EH (cell line): Measurements from ENCODE around the gene HIPK1.
A peak's percentile ranks its signal among the peaks of the same experiment; 100 is the strongest.
"Not testable (repeated sequence)": the region's sequence is repeated elsewhere in the genome, so short reads cannot be mapped to it uniquely, and the experiment has no call there.

Experiments
- DNase-seq: peaks from one replicate; pipeline ENCODE4 v3.0.0-alpha.2; 2015; ENCODE audit warnings: low read depth

Gene HIPK1

DNA sequence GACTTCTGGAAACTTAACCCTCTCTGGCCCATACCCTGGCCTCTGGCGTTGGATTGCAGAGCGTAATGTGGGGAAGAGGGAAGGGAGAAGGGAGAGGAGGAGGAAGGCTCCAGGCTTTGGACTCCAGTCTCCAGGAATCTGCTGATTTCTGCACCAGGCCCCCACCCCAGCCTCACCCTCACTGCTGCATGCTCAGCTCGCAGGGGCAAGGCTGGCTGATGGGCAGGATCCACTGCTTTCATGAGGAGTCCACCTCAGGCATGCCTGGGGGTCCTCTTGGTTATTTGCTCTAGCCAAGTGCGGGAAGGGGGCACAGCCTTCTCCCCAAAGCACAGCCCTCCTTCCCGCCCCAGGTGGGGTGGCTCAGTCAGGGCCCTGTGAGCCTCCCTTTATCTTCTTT is 53.8 kb downstream of the HIPK1 start:
- DNase-seq, result no peak

DNA sequence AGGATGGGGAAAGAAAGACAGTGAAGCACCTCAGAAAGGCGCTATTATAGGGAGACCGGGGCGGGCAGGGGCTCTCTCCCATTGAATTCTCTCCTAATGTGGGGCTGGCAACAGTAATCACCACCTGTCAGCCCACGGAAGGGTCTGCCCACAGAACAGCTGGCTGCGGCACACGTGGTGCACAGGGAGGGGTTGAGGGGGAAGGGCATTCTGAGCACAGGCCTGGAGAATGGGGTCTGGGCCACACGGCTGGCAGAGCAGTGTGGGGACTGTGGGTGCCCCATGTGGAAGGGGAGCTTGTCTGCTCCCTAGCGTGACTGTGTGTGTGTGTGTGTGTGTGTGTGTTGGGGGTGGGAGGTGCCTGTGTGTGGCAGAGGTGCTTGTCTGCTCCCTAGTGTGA is 54.3 kb downstream of the HIPK1 start:
- no peak for DNase-seq

DNA sequence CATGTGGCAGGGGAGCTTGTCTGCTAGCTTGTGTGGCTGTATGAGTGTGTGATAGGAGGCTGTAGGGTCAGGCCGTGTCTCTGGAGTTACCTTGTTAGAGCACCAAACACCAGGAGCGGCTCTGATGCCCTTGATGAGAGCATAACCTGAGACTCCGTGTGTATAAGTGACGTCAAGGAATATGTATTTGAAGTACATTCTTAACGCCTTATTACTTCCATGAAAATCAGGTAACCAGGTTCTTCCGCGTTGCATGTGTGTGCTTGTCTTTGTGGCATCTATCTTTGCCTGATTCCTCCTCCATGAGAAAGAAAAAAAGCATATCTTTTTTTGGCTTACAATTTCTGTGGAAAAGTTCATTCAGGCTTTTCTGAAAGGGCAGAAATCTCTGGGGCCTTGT is 54.7 kb downstream of the HIPK1 start:
- DNase-seq, result no peak

DNA sequence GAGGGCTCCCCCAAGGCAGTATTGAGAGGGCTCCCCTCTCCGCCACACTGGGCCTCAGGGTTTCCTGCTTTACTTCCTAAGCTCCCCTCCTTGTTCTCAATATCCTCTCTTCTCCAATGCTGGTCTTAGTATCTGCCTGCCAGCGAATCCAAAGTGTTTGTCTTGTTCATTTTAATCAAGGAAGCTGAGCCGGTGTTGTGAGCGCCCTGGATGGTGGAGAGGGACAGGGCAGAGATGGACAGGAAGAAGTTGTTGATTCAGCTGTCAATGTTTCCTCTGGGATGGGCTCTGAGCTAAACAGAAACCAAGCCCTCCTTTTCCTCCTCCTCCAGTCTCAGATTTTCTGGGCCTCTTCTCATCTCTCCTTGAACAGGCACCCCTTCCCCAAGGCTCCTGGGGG is 55.6 kb downstream of the HIPK1 start:
- DNase-seq, result no peak

DNA sequence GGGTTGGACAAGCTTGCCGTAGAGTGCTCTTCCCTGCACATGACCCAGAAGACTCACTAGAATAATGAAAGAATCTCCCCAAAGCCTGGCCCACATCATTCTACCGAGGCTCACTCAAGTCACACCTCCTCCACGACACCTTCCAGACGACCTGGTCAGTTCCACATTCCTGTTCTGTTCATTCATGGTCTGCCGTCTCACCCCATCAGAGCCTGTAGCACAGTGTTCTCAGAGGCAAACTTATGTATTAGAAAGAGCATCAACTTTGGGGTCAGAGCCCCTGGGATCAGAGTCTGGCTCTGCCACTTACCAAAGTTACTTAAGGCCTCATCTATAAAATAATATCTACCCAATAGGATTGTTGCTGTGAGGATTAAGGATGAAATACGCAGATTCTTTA is 57.7 kb downstream of the HIPK1 start:
- DNase-seq, result no peak

DNA sequence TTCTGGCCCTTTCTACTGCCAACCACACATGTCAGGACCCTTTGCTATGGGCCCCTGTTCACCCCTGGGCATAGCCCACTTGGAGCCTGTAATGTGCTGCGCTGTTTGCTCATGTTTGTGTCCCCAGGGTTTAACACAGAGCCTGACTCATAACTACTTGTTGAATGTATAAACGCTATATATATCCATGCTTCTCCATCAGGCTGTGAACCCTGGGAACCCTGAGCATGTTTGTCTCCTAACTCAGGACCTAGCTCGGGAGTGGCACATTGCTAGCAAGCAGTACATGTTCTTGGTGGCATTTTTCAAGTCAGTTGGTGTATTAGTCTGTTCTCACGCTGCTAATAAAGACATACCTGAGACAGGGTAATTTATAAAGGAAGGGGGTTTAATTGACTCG is 58.1 kb downstream of the HIPK1 start:
- no peak for DNase-seq

DNA sequence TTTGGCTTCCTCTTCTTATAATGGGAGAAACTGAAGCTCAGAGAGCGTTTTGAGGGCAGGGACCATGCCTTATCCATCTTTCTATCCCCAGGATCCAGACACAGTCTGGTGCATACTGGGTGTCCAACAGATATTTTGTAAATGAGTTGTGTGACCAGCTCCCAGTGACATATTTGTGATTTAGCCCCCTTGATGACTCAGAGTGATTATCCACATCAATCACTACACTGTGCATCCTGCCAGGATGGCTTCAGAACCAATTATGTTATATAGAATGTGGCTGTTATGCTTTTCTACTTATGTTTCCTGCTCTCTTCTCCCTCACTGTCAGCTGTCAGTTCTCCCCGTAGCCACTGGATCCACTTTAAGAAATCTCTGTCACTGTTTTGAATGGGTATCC is 61.4 kb downstream of the HIPK1 start:
- no peak for DNase-seq

DNA sequence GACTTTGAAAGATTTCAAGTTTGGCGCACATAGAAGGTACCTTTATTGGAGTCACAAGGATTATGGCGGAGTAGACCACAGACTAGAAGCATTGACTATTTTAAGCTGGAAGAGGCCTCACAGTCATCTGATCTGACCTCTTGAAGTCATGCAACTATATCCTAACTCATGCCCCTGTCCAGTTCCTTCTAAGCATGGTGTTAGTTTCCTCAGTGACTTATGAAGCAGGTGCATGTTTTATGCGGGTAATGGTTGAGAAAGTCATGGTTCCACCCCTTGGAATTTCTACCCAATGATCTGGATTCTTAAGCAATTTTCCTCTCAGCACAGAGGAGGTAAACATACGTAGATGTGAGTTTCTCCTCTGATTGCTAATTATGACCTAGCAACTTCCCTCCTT is 61.8 kb downstream of the HIPK1 start:
- no peak for DNase-seq

DNA sequence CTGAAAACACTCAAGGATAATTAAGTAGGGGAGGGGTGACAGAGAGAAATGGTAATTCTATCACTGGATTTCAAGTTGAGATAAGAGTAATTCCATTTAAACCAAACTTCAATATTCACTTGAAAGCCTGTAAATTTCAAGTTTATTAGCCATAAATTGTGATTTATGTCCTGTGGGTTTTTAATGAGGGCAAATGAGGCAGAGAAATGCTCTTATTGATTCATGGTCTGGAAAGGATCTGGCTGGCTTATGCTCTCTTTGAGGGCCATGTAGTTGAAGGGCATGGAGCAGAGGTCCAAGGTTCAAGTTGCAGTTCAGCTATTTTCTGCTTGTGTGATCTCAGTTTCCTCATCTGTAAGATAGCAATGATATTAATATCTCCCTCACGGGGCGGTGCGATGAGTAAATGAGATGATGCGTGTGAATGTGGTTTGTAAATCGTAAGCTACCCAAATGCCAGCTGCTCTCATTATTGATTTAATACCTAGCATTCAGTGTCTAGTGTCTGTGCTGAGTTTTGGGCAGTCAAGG is 62.4 kb downstream of the HIPK1 start:
- no peak for DNase-seq

DNA sequence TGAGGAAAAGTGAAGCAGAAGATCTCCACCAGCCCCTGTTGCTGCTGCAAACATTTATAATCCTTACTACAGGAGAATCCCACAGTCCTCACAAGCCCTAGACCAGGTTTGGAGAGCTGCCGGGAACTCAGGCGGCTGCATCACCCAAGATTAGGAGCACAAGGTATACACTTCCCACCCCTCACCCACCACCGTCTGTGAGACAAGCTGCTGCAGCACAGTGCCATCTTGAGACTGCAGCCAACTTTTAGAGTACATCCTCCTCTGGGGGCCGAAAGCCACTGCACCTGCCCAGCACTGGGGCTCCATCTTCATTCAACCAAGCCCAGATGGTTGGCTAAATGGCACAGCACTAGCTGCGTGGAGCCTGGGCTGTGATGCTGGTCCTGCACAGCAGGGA is 63.9 kb downstream of the HIPK1 start:
- DNase-seq, result no peak

DNA sequence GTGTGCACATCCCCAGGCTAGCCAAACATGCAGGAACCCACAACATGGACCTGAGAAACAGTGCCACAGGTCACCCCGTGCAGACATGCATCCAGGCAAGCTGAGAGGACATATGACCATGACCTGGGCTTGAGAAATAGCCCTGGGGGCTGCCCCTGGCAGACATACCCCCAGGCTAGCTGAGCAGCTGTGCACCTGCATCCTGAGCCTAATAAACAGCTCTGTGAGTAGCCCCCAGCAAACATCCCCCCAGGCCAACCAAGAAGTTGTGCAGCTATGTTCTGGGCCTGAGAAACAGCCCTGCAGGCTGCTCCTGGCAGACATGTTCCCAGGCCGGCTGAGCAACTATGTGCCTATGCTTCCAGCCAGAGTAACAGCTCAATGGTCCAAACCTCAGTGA is 64.6 kb downstream of the HIPK1 start:
- no peak for DNase-seq

DNA sequence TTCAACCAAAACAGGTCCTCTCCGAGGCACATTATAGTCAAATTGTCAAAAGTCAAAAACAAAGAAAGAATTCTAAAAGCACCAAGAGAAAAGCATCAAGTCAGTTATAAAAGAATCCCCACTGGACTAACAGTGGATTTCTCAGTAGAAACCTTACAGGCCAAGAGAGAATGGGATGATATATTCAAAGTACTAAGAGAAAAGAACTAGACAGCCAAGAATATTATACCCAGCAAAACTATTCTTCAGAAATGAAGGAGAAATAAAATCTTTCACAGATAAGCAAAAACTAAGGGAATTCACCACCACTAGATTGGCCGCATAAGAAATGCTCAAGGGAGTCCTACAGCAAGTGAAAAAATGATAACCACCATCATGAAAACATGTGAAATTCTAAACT is 66.3 kb downstream of the HIPK1 start:
- no peak for DNase-seq

DNA sequence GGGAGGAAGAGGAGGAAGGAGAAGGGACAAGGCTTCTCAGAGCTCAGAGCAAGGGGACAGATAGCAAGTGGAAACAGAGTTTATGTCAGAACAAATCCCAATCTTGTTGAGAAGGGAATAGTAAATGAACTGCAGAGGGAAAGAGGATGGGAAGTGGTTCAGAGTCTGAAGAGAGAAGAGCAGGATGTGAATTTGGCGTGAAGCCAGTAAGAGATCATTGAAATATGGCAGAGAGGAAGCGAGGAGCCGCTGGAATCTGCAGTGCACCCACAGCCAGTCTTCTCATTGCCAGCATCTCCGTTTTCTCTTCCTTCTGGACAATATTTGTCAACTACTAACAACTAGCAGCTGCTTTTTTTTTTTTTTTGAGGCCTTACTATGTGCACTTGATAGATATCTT is 69.2 kb downstream of the HIPK1 start:
- DNase-seq, result peak; percentile 67

DNA sequence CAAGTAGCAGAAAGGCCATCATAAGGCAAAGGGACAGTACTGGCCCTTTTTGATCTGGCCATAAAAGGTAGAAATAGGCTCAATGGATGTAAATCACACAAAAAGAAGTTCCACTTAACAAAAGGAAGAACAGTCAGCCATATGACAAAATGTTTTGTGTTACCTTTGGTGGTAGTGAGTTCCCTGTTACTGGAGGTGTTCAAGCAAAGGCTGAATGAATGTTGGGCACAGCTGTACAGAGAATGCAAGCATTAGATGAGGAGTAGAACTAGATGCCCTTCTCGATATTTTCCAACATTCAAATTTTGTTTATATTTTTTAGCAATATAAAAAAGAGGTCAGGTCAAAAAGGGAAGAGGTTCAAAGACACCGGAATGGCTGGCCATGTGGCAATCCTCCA is 70.1 kb downstream of the HIPK1 start:
- DNase-seq, result no peak

DNA sequence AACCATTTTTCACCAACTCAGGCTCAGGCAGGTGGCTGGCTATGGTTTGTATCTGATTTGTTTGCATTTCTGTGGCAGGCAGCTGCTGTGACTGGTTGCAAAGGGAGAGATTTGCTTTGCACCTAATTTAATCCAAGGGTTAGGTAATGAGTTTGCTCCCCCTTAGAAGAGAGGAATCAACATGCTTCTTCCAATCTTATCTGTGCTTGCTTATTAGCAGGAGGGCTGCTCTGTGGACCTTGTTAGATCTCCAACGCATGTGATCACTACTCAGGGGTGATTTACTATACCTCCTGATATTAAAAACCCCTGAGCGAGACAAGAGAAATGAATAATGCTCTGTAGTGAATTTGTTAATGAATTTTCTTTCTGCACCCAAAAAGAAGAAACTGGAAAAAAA is 70.7 kb downstream of the HIPK1 start:
- DNase-seq, result no peak

DNA sequence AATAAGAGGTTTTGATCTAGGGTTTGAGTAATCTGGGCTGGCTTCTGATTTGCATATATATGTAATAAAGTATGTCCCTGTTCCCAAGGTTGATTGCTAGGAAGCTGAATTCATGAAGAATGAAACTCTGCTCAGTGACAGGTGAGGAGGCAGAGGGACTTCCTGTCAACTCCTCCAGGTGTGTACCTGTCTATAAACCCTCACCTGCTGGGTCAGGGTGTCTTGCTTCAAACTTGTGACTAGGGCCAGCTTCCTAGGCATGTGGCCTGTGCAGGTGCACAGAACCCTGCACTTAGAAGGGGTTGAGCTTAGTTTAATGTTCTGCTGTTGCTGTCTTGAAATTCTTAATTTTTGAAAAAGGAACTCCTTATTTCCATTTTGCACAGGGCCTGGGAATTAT is 71.3 kb downstream of the HIPK1 start:
- no peak for DNase-seq

DNA sequence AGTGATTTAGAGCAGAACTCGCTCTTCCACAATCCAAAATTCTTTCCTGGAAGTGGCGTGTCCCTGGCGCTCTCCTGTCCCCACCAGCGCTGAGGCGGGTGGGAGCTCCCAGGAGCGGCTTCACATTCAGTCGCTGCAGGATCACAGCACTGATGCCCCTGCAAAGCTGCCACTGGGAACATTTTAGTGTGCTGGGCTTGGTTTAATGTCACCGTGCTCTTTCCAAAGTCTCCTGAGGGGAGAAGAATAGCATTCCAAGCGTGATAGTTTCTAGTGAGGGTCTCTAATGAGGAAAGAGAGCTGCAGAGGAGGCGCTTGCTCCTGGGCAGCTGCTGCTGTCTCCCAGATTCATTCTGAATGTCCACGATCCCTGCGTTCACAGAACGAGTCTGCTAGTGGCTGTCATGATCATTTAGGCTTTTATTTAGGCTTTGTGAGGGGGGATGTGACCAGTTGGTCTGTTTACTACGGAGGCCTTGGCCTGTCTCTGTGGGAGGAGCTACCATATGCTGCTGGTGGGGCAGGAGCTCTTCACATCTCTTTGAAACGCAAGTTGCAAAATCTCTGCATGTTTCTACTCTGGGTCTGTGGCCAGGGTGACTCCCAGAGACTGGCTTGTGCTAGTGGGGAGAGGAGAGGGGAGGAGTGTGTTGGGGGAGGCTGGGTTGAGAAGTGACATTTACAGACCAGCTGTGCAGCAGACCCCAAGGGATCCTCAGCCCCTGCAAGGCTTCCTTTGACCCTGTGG is 73.5 kb downstream of the HIPK1 start:
- peak; percentile 59 for DNase-seq

DNA sequence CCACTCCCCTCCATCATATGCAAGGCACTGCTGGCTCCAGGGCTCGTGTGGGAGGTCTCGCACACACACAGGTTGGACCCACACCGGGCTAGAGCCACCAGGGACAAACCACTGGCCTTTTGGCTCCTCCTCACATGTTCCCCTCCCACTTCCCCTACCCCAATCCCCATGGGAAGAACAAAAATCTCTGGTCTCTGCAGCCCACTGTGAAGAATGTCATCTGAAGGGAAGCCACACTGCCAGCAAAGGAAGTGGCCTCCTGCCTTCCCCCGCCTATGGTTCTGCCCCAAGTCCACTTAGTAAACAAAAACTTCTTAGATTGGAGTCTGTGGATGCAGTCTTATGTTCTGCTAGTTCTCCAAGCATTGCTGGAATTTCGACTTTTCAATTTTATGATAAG is 74.3 kb downstream of the HIPK1 start:
- no peak for DNase-seq

DNA sequence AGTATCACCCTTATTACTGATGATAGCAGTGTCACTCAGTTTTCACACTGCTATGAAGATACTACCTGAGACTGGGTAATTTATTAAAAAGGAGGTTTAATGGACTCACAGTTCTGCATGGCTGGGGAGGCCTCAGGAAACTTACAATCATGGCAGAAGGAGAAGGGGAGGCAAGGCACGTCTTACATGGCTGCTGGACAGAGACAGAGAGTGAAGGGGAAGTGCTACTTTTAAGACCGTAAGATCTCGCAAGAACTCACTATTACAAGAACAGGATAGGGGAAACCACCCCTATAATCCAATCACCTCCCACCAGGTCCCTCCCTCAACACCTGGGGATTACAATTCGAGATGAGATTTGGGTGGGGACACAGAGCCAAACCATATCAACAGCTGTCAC is 77.7 kb downstream of the HIPK1 start:
- DNase-seq, result not testable (repeated sequence)

DNA sequence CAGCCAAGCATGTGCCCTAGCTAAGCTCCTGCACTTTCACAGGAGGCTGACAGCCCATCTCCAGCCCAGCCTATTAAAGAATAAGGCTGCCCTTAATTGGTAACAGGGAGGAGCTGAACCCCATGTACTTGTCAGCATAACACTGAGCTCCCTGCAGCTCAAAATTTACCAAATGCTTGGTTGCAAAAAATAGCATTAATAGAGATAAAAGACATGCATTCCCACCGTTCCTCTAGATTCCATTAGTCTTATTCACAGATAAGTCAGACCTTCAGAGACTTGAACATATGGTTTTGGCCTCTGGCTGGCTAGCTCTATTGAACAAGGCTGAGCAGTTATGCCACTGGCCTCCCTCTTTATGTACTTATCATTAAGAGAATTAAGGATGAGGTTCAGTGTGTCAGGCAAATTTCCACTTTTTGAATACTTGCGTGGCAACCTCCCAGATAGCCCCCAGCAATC is 79.4 kb downstream of the HIPK1 start:
- DNase-seq, result peak; percentile 60

DNA sequence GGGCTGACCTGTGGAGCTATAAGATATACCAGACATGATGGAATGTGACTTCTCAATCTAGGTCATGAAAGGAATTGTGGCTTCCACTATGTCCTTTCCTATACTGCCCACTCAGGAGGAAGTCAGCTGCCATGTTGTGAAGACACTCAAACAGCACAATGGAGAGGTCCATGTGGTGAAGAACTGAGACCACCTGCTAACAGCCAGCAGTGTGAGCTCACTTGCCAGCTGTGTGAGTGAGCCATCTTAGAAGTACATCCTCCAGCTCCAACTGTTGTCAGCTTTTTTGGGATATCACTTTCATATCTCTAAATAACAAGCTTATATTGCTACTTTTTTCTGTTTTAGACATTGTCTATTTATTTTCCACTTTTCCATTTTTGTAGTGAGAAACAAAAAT is 79.9 kb downstream of the HIPK1 start:
- no peak for DNase-seq

DNA sequence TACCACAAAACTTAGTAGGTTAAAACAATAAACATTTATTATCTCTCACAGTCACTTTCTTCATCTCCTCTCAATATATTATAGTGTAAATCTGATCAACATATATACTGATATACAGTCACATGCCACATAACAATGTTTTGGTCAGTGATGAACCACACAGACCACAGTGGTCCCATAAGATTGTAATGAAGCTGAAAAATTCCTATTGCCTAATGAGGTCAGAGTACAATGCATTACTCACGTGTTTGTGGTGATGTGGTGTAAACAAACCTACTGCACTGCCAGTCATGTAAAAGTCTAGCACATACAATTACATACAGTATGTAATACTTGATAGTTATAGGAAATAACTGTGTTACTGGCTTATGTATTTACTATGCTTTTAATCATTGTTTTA is 80.3 kb downstream of the HIPK1 start:
- peak; percentile 74 for DNase-seq

DNA sequence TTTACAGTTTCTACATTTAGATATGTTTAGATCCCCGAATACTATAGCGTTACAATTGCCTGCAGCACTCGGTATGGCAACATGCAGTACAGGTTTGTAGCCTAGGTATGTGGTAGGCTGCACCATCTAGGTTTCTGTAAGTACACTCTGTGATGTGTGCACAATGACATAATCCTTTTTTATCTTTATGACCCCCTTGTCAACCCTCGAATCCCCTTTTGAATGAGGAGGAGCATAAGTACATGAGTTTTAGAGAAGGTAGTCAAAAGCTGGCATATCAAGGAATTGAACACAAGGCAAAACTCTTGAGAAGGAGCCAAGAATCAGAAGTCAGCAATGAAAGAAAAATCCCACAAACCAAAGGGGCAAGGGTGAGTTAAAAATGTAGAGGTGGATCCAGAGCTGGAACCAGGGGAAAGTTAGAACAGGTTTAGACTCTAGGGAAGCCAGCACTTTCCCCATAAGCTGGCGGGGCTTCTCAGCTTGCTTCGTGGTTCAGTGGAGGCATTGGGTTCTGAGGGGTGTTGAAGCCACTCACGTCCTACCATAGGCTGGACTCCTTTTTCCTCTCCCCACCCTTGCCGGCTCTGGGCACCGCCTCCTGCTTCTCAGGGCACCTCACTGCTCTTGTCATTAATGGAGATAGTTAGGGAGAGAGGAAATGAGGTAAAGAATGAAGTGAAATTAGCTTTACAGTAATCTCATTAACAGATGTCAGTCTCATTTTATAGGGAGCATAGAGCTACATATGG is 81.5 kb downstream of the HIPK1 start:
- no peak for DNase-seq

DNA sequence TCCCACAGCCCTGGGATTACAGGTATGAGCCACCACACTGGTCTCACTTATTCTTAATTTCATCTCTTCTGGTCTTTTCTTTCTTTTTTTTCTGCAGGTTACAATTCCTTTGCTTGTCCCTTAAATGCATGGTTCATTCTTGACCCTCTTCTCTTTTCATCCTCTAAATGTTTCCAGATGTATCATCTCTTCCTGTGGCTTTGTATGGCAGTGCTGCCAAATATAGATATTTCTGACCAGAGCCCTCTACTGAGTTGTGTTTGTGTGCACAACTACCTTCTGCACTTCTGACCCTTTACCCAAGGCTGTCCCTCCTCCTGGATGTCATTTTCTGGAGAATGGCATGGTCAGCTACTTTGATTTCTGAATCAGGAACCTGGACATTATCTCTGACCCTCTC is 82.7 kb downstream of the HIPK1 start:
- DNase-seq, result peak; percentile 48
